Measurements from ENCODE around the gene AMBP.

The AMBP gene

DNA sequence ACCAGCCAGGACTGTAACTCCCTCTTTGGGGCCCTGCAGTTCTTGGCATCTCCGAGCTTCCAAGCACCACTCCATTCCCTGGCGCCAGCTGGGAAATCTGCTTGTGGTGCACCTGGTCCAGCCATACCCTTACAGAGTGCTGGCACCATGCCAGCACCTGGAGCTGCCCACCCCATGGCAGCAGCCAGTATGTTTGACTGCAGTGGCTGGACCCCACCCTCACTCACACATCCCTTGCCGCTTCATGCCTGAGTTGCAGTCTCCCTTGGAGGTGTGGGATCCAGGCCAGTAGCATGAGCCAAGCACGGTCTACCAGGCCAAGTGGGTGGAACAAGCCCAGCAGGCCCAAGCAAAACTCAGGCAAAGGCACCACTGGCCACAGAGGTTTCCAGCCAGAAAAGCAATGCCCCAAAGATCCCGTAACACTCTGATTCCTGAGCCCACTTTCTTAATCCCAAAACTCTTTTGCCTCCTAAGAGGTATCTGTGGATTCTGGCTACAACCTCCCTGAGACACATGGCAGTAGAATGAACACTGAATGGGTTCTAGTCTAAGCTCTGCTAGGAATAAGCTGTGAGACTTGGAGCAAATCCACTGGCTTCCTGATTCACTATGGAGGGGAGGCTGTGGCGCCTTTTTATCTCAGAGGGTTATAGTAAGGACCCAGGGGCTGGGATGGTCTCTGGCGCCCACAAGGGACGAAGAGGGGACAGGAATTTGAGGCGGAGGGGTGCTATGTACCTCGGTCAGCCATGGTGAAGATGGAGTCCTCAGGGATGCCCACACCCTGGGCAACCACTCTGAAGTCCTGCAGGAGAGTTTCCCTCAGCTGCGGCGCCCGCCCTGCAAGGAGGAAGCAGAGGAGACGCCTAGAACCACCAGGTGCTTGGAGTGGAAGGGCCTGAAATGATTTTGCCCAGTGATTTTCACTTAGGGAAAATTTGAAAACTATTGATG is 5.6 kb downstream of the AMBP start:
- TF ChIP-seq, protein P1, sequence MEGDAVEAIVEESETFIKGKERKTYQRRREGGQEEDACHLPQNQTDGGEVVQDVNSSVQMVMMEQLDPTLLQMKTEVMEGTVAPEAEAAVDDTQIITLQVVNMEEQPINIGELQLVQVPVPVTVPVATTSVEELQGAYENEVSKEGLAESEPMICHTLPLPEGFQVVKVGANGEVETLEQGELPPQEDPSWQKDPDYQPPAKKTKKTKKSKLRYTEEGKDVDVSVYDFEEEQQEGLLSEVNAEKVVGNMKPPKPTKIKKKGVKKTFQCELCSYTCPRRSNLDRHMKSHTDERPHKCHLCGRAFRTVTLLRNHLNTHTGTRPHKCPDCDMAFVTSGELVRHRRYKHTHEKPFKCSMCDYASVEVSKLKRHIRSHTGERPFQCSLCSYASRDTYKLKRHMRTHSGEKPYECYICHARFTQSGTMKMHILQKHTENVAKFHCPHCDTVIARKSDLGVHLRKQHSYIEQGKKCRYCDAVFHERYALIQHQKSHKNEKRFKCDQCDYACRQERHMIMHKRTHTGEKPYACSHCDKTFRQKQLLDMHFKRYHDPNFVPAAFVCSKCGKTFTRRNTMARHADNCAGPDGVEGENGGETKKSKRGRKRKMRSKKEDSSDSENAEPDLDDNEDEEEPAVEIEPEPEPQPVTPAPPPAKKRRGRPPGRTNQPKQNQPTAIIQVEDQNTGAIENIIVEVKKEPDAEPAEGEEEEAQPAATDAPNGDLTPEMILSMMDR (IDR thresholded peaks at IDR 0.05; ENCODE audit: control insufficient read depth, extremely low read depth, insufficient read depth) = 0 out of 2 replicates have a peak, but pooled peaks have one; percentile 3
- DNase-seq (ENCODE audit: low read depth) = peak; percentile 22

DNA sequence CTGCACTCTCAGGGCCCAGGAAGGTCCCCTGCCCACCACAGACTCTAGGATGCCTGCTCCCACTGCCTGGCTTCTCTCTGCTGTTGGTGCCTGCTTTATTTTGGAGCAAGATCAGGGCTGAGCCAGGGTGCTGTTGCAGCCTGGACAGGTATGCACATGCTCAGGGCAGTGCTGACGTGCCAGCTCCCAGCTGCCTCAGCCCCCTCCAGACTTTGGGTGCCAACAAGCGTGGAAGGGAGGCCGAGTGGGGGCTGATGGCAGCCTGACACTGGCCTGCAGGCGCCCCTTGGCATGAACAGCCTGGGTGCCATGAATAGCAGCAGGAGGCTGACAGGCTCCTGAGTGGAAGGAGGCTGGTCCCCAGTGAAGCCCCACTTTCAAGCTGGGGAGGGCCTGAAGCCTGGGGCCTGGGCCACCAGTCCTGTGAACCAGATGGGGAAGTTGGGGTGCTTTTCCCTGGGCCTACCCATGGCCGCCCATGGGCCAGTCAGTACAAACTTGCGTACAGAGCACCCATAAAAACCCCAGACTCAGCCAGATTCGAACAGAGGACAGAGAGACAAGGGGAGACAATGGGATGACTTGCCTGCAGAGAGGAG is 6.8 kb downstream of the AMBP start:
- H3K4me3 ChIP-seq (ENCODE audit: low read depth, low read length) = no peak overlapping the region
- TF ChIP-seq, protein P1 (IDR thresholded peaks at IDR 0.05; ENCODE audit: control insufficient read depth, extremely low read depth, insufficient read depth) = no peak
- DNase-seq (ENCODE audit: low read depth) = no peak

More for the DNA sequence above, 5.6 kb downstream of the AMBP start:
- H3K4me3 ChIP-seq (ENCODE audit: low read depth, low read length) = no peak overlapping the region

DNA sequence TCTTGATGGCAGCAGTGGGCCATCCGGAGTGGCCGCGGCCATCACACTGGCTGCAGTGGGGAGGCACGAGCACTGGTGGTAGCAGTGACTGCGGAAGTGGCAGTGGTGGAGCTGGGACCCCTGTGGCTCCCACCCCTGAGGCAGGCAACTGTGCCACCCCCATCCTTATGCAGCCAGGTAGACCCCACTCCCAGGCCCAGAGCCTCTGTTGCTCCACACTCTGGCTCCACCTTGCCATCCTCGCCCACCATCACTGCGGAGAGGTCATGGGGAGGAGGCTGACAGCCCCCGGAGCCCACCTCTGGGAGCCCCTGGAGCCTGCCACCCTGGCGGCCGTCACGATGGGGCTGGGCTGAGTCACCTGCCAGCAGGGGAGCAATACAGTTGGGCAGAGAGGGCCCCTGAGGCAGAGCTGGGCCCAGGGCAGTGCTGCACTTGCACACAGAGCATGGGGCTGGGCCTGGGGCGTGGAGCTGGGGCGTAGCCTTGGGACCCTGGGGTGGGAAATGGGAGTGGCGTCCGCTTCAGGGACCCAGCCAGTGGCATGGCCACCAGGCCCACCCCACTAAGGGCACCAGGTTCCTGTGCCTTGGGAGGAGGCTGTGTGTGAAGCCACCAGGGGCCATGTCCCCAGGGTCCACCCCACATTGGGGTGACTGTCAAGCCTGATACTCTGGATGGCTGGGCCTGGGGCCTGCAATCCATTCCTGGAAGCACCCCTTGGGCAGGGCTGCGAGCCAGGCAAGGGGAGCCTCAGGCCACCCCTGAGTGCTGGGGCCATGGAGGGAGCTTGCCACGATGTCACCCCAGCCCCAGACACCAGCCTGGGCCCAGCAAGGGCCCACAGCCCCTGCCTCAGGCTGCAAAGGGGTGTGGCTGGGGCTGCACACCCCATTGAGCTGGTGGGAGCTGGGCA is 7.7 kb downstream of the AMBP start:
- DNase-seq (ENCODE audit: low read depth) = no peak
- no peak overlapping the region for H3K4me3 ChIP-seq (ENCODE audit: low read depth, low read length)
- TF ChIP-seq, protein P1 (IDR thresholded peaks at IDR 0.05; ENCODE audit: control insufficient read depth, extremely low read depth, insufficient read depth) = no peak

DNA sequence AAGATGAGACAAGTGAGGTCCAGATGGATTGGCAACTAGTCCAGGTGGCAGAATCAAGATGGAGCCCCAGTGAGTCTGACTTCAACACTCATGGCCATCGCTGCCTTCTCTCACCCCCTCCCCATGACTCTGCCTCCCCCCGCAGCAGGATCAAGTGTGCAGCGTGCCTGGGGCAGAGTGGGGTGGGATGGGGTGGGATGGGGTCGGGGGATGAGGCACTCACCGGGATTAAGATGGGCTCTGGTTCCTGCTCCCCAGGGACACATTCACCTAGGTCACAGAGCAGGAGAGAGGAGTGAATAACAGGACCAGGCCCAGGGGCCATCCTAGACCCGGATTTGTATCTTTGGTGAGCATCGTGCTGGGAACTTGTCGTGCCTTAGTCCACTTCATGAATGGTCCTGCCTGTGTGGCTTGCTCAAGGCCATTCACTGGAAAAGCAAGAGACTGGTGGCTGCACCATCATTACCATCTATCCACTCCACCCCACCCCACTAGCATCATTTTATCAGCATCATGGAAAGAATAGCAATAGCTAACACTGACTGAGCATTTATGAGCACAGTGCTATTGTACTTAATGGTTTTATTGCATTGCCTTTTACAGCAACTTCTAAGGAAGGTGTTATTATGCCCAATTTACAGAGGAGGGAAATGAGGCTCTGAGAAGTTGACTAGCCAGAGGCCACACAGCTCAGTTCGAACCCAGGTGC is 8.5 kb downstream of the AMBP start:
- TF ChIP-seq, protein P1 (IDR thresholded peaks at IDR 0.05; ENCODE audit: control insufficient read depth, extremely low read depth, insufficient read depth) = no peak
- DNase-seq (ENCODE audit: low read depth) = no peak
- H3K4me3 ChIP-seq (ENCODE audit: low read depth, low read length) = no peak overlapping the region

DNA sequence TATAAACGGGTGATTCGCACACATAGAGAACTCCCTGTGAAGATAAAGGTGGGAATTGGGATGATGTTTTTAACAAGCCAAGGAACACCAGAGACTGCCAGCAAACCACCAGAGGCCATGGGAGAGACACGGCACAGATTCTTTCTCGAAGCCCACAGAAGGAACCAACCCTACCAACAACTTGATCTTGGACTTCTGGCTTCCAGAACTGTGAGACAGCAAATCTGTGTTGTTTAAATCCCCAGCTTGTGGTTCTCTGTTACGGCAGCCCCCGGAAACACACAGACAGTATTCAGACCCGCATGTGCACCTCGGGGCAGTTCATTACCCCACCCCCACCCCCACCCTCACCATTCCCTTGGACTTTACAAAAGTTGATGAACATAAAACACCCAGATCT is 12.8 kb downstream of the AMBP start:
- TF ChIP-seq, protein P1 (IDR thresholded peaks at IDR 0.05; ENCODE audit: control insufficient read depth, extremely low read depth, insufficient read depth) = no peak

More for the DNA sequence above, 12.8 kb downstream of the AMBP start:
- no peak for DNase-seq (ENCODE audit: low read depth)
- H3K4me3 ChIP-seq (ENCODE audit: low read depth, low read length) = no peak overlapping the region
